Measurements from ENCODE around the gene IFT122.

The IFT122 gene

GRCh38 chr3:129559565-129560079 is 119.6 kb downstream of the IFT122 start:
- ATAC-seq = no peak

DNA sequence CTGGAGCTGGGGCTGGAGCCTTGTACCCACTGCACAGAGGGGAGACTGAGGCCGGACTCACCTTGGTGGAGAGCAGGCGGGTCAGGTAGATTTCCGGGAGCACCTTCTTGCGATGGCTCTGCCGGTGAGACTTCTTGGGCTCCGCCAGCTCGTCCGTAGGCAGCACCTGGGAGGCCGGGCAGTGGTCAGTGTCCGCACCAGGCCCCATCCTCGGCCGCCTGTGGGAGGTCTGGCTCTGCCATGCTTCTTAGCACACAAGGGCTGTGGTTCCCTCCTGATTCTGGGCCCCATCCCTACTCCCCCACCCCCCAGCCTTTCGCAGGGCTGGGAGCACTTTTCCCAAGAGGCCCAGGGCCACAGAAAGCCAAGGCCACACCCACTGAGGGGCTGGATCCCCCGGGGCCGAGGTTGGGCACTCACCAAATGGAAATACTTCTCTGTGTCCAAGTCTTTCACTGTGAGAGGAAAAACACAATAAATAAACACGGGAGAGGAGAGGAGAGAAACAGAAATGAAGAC is 120.3 kb downstream of the IFT122 start:
- ATAC-seq = no peak

DNA sequence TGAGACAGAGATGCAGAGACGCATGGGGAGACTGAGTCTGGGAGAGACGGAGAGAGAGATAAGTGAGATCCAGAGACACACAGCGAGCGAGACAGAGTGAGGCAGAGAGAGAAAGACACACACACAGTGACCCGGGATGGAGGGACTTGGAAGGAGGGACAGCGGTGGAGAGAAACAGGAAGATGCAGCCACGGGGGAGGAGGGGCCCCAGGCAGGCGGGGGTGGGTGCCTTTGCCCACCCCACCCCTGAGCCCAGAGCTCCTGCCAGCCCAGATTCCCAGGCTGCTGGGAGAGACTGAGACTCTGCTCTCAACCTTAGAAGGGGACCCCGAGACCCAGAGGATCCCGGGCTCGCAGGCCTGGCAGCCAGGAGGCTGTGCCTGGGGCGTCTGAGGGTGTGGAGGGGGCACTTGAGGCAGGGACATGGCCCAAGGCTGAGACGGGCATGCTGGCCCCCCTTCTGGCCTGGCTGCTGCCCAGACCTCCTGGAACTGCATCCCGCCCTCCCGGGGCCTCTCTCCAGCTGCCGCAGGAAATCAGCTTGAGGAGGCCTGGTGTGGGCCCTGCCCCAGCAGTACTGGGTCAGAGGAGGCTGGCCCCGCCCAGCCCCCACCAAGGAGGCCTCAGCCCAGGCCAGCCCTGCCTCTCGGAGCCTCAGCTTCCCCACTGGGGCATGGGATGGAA is 121.0 kb downstream of the IFT122 start:
- ATAC-seq = no peak

DNA sequence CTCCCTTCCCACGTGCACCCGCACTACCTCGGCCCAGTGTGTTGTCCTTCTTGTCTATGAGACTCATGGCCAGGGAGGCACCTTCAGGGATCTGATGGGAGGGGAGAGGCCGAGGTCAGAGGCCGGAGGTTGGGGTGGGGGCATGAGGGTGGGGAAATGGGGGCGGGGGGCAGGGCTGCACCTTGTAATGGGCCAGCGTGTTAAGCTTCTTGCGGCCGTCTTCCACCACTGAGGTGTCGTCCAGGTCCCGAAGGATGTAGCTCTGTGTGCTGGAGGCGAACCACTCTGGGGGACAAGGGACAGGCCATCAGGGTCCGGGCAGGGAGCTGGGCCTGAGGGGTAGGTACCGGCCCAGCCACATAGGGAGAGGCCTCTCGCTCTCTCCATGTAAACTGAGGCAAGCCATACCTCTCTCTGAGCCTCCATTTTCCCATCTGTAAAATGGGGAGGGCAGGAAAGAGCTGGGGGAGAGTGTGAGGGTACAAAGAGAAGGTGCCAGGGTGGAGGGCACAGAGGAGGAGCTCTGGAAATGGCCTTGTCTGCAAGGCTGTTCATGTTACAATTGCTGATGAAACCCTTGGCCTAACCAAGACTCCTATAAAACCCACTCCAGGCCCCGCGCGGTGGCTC is 121.7 kb downstream of the IFT122 start:
- ATAC-seq = no peak

DNA sequence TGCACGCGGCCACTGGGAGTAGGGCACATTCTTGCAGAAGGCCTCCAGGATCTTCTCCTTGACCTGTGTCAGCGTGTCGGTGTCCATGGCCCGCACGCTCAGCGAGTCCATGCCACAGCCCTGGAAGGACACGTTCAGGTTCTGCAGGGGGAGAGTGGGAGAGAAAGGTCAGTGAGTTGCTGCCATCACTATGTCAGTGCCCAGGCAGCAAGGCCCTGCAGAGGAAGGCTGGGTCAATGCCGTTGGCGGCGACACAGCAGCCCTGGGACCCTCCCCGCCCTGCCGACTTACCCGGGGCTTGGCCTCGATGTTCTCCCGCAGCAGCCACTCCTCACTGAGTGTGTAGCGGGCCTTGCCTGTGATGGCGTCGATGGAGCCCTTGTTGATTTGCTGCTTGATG is 122.8 kb downstream of the IFT122 start:
- no peak for ATAC-seq

GRCh38 chr3:129563332-129563731 is 123.3 kb downstream of the IFT122 start:
- ATAC-seq = no peak

GRCh38 chr3:129563850-129564535 is 124.0 kb downstream of the IFT122 start:
- ATAC-seq = no peak

- no peak for ATAC-seq
Observed at GRCh38 chr3:129564981-129565644, 125.1 kb downstream of the IFT122 start.

DNA sequence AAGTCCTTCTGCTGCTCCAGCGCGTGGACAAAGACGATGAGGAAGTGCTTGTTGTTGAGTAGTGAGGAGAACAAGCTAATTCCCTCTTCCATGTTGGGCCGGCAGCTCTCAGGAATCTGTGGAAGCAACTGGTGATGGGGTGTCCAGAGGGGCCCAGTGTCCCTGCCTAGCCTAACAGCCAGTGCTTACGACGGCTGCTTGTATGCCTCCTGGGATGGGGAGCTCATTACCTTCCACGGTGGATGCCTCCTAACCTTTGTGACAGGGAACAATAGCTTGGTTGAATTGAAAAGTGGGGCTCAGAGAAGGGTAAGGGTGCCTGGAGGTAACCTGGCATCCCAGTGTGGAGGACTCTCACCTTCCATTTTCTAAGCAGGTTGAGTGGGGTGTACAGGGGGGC is 125.9 kb downstream of the IFT122 start:
- no peak for ATAC-seq

- ATAC-seq = no peak
Observed at GRCh38 chr3:129567176-129567705, 127.2 kb downstream of the IFT122 start.

DNA sequence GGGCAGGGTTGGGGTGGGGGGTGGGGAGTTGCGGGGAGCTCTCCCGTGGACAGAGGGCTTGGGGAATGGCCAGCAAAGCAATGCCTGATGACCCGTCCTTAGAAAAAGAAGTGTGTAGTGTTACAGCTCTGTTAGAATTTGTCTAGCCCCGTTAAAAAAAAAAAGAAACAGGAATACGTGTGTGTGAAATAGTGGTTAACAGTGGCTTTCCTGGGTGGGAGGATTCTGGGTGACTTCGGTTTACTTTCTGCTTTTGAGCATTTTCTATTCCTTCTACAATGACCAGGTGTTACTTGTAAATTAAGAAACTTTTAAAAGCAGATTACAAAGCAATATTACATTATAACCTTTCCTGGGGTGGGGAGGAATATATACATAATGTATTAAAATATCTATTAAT is 127.9 kb downstream of the IFT122 start:
- no peak for ATAC-seq

- no peak for ATAC-seq
Observed at GRCh38 chr3:129569856-129570255, 129.8 kb downstream of the IFT122 start.
